HG03571 (cell line): Measurements from ENCODE around the gene PDPR.
"Not testable (repeated sequence)": the region's sequence is repeated elsewhere in the genome, so short reads cannot be mapped to it uniquely, and the experiment has no call there.

Experiments
- ATAC-seq: cut with Tn5 transposase; IDR thresholded peaks from one replicate; pipeline ENCODE4 v1.9.1; 2021; ENCODE audit not compliant: unreplicated experiment

The PDPR gene

GRCh38 chr16:70113982-70114826 is at the start of gene PDPR:
TSS of gene PDPR (plus strand) at chr16:70114332. CDS start at chr16:70120493, 6,161 bp downstream.
- ATAC-seq: peak; percentile 90

- peak; percentile 16 for ATAC-seq
Measured at GRCh38 chr16:70064841-70065370, 49.2 kb upstream of the PDPR start.

- peak; percentile 22 for ATAC-seq
Measured at GRCh38 chr16:70065376-70065745, 48.8 kb upstream of the PDPR start.

GRCh38 chr16:70065746-70066658 is 48.1 kb upstream of the PDPR start:
- peak; percentile 87 for ATAC-seq

GRCh38 chr16:70066751-70067150 is 47.4 kb upstream of the PDPR start:
- not testable (repeated sequence) for ATAC-seq

GRCh38 chr16:70079081-70079480 is 35.1 kb upstream of the PDPR start:
- not testable (repeated sequence) for ATAC-seq

GRCh38 chr16:70081219-70081618 is 32.9 kb upstream of the PDPR start:
- ATAC-seq: not testable (repeated sequence)

GRCh38 chr16:70083931-70084330 is 30.2 kb upstream of the PDPR start:
- ATAC-seq: not testable (repeated sequence)

- not testable (repeated sequence) for ATAC-seq
Measured at GRCh38 chr16:70088160-70088559, 26.0 kb upstream of the PDPR start.

- not testable (repeated sequence) for ATAC-seq
Measured at GRCh38 chr16:70088877-70089276, 25.3 kb upstream of the PDPR start.

- not testable (repeated sequence) for ATAC-seq
Measured at GRCh38 chr16:70089289-70089688, 24.8 kb upstream of the PDPR start.

- ATAC-seq: not testable (repeated sequence)
Measured at GRCh38 chr16:70091104-70091503, 23.0 kb upstream of the PDPR start.

- not testable (repeated sequence) for ATAC-seq
Measured at GRCh38 chr16:70094096-70094495, 20.0 kb upstream of the PDPR start.

- not testable (repeated sequence) for ATAC-seq
Measured at GRCh38 chr16:70109583-70110279, 4.4 kb upstream of the PDPR start.

GRCh38 chr16:70112162-70112561 is 2.0 kb upstream of the PDPR start:
- not testable (repeated sequence) for ATAC-seq

- ATAC-seq: peak; percentile 12
Measured at GRCh38 chr16:70113599-70113981, 542 bp upstream of the PDPR start.

GRCh38 chr16:70118354-70118753 is 4.2 kb downstream of the PDPR start:
- ATAC-seq: not testable (repeated sequence)

- ATAC-seq: not testable (repeated sequence)
Measured at GRCh38 chr16:70118776-70119175, 4.6 kb downstream of the PDPR start.

- not testable (repeated sequence) for ATAC-seq
Measured at GRCh38 chr16:70120398-70120797, 6.3 kb downstream of the PDPR start.

GRCh38 chr16:70123822-70124221 is 9.7 kb downstream of the PDPR start:
- ATAC-seq: not testable (repeated sequence)

GRCh38 chr16:70126226-70126625 is 12.1 kb downstream of the PDPR start:
- not testable (repeated sequence) for ATAC-seq
